GM19043 (cell line): ENCODE data around the gene SELPLG.
"Not testable (repeated sequence)": the region's sequence is repeated elsewhere in the genome, so short reads cannot be mapped to it uniquely, and the experiment has no call there.

Experiments
- ATAC-seq: cut with Tn5 transposase; IDR thresholded peaks from one replicate; pipeline ENCODE4 v1.9.1; 2021; ENCODE audit warnings: low read depth; ENCODE audit not compliant: unreplicated experiment

SELPLG gene

DNA sequence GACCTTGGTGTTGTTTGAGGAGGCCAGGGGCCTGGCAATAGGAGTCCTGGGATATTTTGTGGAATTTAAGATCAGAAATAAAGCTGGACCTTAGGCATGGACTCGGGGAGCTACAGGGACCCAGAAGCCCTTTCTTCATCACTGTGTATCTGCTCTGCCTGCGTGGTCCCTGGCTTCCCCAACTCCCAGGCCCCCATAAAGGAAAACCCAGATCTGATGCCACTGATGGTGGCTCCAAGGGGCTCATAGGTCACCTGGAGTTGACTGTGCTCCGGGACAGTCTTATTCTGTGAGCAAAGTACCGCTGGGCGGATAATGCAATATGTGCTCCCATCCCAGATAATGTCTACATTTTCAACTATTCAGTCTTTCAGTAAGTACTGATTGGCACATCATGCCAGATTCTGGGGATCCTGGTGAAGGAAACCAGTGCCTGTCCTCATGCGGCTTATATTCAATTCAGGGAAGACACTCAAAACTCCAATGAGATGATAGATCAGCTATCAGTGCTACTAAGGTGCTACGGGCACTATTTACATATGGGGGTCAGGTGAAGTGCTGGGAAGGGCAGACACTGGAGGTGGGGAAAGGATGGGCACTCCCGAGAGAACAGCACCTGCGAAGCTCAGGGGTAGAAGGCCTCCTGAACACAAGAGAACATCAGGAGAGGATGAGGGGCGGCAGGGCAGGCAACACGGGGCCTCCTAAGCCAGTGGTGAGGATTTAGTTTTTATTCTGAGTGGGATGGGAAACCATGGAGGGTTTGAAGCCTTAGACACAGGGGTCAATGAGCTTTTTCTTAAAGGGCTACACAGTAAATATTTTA is 5.5 kb upstream of the SELPLG start:
- no peak for ATAC-seq

DNA sequence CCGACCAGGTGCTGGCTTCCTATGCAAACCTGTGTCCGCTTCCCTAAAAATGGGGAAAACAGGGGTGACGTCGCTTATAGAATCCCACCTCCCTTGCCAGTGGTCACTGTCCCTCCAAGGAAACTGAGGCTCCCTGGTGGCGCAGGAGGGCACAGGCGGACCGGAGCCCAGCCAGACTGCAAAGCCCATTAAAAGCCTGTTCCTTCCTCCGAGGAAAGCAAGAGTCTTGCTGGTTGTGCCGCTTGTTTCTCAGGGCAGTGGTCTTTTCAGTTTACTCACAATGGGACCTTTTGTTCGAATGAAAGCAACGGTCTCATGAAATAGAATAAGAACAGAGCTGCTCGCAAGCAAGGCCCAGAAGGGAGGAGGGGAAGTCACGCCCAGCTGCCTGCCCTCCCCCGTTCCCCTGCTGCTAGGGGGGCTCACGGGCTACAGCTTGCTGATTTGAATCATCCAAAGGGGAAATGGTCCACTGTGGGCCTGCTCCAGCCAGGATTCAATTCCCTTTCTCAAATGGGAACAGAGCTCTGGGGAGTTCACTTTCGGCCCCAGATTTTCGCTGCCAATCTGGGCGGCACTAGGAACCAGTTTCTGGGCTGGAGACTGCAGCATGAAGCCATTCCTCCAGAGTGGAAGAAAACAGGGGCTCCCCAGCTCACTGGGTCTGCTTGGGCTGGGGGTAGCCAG is 4.6 kb upstream of the SELPLG start:
- no peak for ATAC-seq

DNA sequence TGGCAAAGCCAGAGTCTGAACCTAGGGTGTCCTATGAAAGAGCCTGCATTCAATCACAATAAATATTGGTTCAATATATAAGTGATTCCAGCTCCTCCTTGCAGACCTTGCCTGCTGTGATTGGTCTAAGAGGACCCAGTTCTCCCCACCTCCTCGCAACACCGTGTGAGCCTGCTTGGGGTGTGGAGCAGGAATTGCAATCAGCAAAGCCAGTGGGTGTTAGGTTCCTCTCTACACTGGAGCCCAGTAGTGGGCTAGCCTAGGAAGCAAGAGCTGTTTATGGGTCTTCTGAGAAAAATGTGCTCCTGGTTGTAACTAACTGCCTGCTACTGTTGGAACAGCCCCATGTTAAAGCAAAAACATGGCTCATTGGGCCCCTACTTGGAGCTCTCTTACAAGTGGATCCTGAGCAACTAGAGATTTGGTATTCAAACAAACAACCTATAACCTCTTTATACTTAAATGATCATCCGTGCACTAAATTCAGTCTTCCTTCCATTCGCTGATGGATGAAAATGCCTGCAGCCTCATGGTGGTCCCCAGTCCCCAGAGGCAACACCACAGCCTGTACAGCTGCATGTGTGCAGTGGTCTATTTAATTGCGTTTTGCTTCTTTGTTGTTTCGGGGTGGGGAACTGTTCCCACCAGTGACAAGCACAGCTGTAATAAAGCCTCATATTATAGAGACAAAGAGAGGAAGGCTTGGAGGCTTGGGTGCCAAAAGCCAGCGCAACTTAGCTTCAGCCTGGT is 3.7 kb upstream of the SELPLG start:
- ATAC-seq: no peak

DNA sequence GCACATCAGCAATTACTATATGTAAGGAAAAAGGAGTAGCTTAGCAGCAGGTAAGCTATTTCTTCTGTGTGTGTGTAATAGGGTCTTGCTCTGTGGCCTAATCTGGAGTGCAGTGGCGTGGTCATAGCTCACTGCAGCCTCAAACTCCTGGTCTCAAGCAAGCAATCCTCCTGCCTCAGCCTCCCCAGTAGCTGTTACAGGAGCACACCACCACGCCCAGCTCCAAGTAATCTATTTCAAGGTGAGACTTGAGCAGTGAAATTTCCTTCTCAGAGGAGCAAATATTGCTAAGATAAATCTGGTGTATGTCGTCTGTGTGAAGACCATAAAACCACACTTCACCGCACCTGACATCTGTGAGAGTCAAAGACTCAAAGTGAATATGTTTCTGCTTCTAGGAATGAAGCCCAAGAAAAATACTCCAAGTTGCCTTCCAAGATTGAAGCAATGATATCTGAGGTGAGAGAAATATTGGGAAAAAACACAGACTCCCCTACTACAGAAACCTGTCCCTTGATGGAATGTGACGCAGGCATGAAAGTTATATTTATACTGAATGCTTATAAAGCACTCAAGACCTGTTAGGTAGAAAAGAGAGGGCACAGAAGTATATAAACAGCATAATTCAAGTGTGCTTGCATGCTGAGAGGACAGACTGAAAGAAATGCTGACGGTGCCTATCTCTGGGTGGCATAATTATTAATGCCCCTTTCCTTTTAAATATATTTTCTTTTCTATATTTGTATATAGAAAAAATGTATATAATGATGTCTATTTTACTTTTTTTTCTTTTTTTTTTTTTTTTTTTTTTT is 2.5 kb upstream of the SELPLG start:
- no peak for ATAC-seq

DNA sequence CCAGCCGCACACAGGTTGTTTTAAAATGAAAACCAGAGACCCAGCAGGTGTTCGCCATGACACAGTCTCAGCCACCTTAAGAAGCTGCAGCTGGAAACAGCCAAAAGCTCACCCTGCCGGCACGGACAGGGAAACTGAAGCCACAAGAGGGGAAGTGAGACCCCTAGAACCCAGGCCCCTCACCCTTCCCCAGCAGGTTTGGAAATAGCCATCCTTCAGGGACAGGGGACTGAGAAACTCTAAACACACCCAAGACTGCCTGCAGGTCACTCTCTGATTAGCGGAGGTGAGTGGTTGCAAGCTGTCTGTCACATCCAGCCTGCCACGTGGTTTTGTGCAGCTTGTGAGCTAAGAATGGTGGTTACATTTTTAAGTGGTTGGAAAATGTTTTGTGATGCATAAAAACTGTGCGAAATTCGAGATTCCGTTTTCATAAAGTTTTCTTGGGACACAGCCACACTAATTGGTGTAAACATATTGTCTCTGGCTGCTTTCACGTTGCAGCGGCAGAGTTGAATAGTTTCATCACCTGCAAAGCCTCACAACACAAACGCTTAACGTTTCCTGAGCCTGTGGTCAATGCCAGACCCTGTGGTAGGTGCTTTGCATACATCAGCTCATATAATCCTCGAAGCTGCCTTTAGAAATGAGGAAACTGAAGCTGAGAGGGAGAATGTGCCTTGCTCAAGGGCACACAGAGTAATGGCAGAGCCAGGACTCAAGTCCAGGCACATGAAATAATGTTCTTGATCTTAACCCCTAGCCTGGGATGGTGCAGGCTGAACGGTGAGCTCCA is 1.7 kb upstream of the SELPLG start:
- peak; percentile 54 for ATAC-seq

DNA sequence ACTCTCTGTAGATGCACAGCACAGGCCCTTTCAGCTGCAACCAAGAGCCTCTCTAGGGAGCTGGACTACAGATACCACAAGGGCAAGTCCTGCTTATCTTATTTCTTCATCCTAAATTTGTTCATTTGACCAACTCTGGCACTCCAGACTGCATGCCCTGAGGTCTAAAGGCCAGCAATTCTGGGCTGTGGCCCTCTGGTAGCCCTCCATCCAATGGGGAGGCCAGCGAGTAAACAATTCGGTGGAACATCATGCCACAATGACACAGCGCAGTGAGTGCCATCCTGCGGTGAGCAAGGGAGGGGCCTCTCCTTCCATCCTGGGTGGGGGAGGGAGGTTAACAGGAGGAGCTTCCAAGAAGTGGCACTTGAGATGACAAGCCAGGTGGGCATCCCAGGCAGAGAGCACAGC is 652 bp upstream of the SELPLG start:
- ATAC-seq: no peak

DNA sequence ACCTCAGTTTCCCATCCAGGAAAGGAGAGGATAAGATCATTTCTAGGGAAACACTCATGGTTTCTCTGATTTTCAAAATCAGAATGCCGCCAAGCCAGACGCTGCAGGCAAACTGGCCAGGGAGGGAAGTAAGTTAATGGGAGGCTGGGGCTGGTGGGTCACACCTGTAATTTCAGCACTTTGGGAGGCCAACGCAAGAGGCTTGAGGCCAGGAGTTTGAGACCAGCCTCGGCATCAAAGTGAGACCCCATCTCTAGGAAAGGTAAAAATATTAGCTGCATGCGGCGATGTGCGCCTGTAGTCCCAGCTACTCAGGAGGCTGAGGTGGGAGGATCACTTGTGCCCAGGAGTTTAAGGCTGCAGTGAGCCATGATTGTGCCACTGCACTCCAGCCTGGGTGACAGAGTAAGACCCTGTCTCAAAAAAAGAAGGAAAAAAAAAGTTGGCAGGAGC is 587 bp downstream of the SELPLG start:
- ATAC-seq: no peak

DNA sequence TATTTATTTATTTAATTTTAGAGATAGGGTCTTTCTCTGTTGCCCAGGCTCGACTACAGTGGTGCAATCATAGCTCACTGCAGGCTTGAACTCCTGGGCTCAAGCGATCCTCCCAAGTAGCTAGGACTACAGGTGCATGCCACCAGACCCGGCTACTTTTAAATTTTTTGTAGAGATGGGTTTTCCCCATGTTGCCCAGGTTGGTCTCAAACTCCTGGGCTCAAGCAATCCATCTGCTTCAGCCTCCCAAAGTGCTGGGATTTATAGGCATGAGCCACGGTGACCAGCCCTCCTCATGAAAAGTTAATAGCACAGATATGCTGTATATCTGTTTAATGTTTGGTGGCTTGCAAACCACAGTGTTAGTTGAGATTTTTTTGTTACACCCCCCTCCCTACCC is 2.4 kb downstream of the SELPLG start:
- ATAC-seq: not testable (repeated sequence)

DNA sequence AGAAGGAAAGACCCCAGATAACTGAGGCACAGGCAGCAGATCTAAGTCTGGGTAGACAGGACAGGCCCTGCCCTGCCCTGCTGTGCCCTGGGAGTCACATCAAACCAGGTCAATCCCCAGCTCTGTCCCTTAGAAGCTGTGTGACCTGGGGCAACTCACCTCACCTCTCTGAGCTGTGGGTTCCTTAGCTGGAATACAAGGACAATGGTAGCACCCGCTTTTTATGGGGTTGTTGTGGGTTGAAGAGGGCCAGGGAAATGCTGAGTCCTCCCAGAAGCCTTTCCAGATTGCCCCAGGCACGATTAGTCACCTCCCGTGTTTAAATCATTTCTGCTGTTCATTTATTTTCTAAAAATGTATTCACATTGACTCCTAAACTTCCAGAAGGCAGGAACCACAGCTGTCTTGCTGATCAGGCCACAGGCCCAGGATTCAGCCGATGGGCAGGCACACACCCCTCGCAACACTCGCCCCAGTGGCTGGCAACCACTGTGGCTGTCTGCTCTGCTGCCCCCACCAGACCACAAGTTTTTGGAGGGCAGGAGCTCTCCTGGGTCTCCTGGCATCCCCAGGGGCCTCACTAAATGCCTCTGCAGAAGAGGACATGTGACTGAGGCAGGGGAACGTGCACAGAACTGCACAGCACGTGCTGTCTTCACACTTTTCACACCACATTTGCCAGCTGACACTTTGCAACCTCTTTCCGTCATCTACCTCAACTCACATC is 3.0 kb downstream of the SELPLG start:
- ATAC-seq: no peak

DNA sequence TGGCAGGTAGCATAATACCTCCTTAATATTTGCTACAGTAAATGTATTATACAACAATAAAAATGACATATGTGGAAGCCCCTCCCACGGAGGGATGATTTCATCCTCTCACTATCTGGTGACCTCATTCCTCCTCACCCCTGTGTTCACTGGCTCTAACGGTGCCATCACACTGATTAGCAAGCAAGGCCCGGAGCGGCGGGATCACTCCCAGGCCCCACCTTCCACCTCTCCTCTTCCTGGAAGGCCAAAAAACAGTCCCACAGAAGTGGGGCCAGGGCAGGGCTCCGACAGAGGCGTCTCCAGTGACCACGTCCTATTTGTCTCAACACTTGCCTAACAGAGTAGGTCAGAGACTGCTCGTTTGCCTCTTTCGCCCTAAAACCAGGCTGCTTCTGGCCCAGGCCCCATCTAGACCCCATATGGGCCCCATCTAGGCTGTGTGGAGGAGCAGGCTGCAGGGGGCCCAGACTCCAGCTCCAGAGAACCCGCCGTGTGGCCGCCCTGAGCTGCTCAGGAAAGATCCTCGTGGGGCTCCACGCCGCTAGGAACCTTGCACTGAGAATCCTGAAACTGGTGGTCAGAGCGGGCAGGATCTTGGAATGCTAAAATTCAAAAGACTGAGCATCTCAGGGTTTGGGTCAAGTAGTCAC is 3.7 kb downstream of the SELPLG start:
- no peak for ATAC-seq

DNA sequence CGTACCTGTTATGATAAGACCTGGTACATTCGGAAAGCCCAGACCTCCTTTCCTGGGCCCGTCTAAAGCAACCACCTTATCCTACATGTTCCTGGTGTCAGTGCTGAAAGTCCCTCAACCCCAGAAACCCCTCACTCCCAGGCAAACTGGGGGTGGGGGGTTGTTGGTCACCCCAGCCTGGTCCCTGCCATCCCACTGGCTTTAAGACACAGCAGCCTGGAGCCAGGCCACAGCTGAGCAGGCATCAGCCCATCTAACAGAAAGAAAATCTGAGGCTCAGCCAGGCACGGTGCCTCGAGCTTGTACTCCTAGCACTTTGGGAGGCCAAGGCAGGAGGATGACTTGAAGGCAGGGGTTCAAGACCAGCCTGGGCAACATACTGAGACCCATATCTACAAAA is 4.5 kb downstream of the SELPLG start:
- no peak for ATAC-seq

DNA sequence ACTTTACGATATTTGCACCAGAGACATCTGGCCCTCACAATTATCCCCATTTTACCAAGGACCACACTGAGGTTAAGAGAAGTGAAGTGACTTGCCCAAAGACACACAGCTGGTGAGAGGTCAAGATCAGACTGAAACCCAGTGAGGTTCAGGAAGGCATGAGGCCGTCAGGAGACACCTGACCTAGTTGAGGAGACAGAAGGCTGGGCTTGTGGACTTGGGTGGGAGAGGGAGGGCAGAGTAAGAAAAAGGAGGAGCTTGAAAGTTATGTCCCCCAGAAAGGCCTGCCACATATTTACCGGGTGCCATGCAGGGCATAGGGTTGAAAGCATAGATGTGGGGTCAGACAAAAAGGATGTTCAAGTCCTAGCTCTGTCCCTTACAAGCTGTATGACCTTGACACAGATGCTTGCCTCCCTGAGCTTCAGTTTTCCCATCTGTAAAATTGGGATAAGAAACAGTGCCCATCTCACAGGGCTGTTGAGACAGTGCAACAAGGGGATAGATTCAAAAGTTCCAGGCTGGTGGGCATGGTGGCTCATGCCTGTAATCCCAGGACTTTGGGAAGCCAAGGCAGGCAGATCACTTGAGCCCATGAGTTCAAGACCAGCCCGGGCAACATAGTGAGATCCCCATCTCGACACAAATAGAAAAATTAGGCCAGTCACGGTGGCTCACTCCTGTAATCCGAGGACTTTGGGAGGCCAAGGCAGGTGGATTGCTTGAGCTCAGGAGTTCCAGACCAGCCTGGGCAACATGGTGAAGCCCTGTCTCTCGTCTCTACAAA is 6.4 kb downstream of the SELPLG start:
- no peak for ATAC-seq

DNA sequence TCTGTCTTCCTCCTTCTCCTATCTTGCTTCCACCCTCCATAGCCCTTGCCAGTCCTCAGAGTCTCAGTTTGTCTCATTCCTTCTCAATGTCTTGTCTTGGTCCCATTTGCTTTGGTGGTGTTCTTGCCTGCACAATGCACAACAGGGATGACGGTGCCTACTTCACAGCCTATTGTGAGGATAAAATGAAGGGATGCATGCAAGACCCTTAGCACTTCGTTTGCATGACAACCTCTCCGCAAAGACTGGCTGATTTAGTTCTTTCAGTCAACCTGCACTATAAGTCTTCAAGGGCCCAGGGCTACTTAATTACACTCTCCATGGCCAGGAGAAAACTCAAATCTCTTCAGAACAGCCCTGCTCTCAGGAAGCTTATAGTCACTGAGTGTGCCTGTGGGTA is 8.5 kb downstream of the SELPLG start:
- ATAC-seq: no peak

DNA sequence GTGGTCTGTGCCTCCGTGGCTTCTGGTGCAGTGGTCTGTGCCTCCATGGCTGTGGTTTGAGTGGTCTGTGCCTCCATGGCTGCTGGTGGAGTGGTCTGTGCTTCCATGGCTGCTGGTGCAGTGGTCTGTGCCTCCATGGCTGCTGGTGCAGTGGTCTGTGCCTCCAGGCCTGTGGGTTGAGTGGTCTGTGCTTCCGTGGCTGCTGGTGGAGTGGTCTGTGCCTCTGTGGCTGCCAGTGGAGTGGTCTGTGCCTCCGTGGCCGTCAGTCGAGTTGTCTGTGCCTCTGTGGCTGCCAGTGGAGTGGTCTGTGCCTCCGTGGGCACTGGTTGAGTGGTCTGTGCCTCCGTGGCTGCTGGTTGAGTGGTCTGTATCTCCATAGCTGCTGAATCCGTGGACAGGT is 10.1 kb downstream of the SELPLG start:
- ATAC-seq: no peak

DNA sequence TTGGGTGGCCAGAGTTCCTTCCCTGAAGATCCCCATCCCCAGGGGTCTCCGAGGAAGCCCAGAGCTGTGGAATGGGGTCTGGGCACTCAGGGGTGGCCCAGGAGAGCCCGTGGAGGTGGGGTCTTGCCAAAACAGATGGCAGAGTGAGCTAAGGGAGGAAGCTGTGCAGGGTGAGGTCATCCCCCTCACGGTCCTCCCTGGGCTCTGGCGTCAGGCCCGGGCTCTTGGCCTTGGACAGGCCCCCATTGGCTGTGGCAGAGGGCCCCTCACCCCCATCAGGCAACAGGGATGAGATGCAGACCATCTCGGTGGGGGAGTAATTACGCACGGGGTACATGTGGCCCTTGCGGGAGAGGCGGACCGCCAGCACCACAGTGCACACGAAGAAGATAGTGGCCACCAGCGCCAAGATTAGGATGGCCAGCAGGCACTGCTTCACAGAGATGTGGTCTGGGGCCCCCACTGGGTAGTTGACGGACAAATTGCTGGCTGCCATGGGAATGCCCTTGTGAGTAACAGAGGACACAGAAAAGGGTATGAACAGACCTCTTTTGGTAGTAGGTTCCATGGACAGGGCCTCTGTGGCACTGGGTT is 10.7 kb downstream of the SELPLG start:
- ATAC-seq: no peak

DNA sequence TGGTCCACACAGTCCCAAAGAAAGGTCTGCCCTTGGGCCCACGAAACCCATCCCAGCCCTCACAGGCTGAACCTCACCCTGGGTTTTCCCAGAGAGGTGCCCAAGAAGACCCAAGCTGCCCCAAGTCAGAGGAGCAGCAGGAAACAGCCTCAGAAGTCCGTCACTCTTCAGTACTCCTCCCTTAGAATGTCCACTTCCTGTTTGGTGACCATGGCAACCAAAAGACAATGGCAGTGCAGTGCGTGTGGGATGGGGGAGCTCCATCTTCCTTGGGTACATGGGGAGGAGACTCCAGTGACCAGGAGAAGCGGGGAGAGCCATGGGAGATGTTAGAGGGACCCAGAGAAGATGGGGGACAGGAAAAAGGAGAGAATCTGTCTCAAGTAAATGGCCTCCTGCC is 11.3 kb downstream of the SELPLG start:
- ATAC-seq: no peak

DNA sequence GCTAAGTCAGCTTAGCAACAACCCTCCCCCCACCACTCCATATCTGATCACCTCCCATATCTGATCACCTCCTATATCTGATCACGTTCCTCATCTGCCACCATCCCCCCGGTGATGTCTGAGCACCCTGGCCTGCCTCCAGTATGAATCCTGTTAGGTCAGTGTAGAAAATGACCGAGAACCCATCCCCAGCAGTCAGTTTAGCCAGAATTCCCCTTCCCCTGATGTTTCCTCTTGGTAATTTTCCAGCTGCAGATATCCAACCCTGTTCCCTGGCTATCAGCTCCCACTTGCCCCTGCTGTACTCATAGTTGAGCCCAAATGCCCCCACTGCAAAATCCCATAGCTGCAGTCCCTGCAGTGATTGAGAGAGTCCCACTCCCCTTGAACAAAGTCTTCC is 12.5 kb downstream of the SELPLG start:
- ATAC-seq: no peak
